Fibroblast of lung (primary cell): ENCODE data around the gene TPO. TPM values are rescaled to one million over a fixed set of nuclear protein-coding genes. Genes with fewer than 3 reads are reported as not detected.
"Not testable (repeated sequence)": the region's sequence is repeated elsewhere in the genome, so short reads cannot be mapped to it uniquely, and the experiment has no call there.

Experiments
- DNase-seq, 2 donors: peaks; one replicate each; pipeline versions ENCODE4 v3.0.0 to v3.0.0-alpha.2; 2010; ENCODE audit warnings: low read depth in 2 of 2
- H2AFZ ChIP-seq: 2 replicates; pipeline ENCODE4 v1.5.1; 2012; ENCODE audit warnings: low read length, control low read depth, inconsistent platforms
- H3K27ac ChIP-seq: 2 replicates; pipeline ENCODE4 v1.5.1; 2011; ENCODE audit warnings: low read length, control low read depth; ENCODE audit not compliant: insufficient read depth
- H3K27me3 ChIP-seq: 2 replicates; pipeline ENCODE4 v1.5.1; 2011; ENCODE audit warnings: mild to moderate bottlenecking, low read length; ENCODE audit not compliant: control insufficient read depth, insufficient read depth
- H3K36me3 ChIP-seq: 2 replicates; pipeline ENCODE4 v1.5.1; 2011; ENCODE audit warnings: low read length; ENCODE audit not compliant: control insufficient read depth, insufficient read depth
- H3K4me1 ChIP-seq: 2 replicates; pipeline ENCODE4 v1.5.1; 2011; ENCODE audit warnings: low read length; ENCODE audit not compliant: control insufficient read depth, insufficient read depth; ENCODE audit errors: extremely low read depth
- H3K4me2 ChIP-seq: 2 replicates; pipeline ENCODE4 v1.5.1; 2011; ENCODE audit warnings: low read length, control low read depth; ENCODE audit not compliant: insufficient read depth; ENCODE audit errors: extremely low read depth
- H3K4me3 ChIP-seq, 4 experiments: fragments of 200-600 bp in 1 of 4; sonication (generic) in 1 of 4; replicated peaks in 1 of 4; 2 replicates each; pipeline ENCODE4 v1.5.1; 2011 to 2016; ENCODE audit warnings: low read length in 4 of 4, low read depth in 3 of 4, mild to moderate bottlenecking in 3 of 4, control low read depth in 2 of 4, inconsistent platforms in 1 of 4, mixed read lengths in 1 of 4; ENCODE audit not compliant: insufficient read depth in 1 of 4; ENCODE audit errors: control extremely low read depth in 1 of 4
- H3K79me2 ChIP-seq: 2 replicates; pipeline ENCODE4 v1.5.1; 2012; ENCODE audit warnings: mild to moderate bottlenecking, low read length, inconsistent platforms; ENCODE audit not compliant: control insufficient read depth, insufficient read depth
- H3K9ac ChIP-seq: 2 replicates; pipeline ENCODE4 v1.5.1; 2011; ENCODE audit warnings: mild to moderate bottlenecking, low read length, control low read depth; ENCODE audit not compliant: insufficient read depth
- H3K9me3 ChIP-seq: 2 replicates; pipeline ENCODE4 v1.5.1; 2012; ENCODE audit warnings: low read depth, low read length; ENCODE audit not compliant: control insufficient read depth, insufficient read depth
- H4K20me1 ChIP-seq: 2 replicates; pipeline ENCODE4 v1.5.1; 2011; ENCODE audit warnings: low read length; ENCODE audit not compliant: control insufficient read depth, insufficient read depth; ENCODE audit errors: extremely low read depth
- CTCF ChIP-seq, 2 donors: IDR thresholded peaks in 1 of 2; conservative IDR thresholded peaks in 1 of 2; 1 replicate in 1 of 2; 2 replicates in 1 of 2; pipeline ENCODE4 v1.5.1; 2011 to 2012; ENCODE audit warnings: low read length in 2 of 2, control low read depth in 1 of 2, inconsistent platforms in 1 of 2, low read depth in 1 of 2, mild to moderate bottlenecking in 1 of 2
- EZH2 ChIP-seq: IDR thresholded peaks from 2 replicates; pipeline ENCODE4 v1.5.1; 2012; ENCODE audit warnings: low read length, control low read depth, mild to moderate bottlenecking; ENCODE audit errors: missing control alignments
- polyA plus RNA-seq, 2 donors: library from polyadenylated mRNA; depleted of rRNA in 1 of 2; stranded (reverse) in 1 of 2; unstranded in 1 of 2; fragments of >200 nt; gene quantifications; 2 replicates each; pipeline ENCODE4 v1.2.1, GENCODE V29; 2011 to 2012; ENCODE audit warnings: missing spikeins in 1 of 2
- total RNA-seq: library from RNA; depleted of rRNA; stranded (reverse); fragments of >200 nt; gene quantifications from 2 replicates; pipeline ENCODE4 v1.2.1, GENCODE V29; 2014

Gene TPO
- total and polyA plus RNA-seq, 2 donors (not counting 1 experiment from before 2014, with no cell fraction given) = not detected

- H3K79me2 ChIP-seq = no peaks in the 10 kb centered on the region
- no peak overlapping the region for H3K27ac ChIP-seq
- peaks cover 3% of the 10 kb centered on the region for H3K4me1 ChIP-seq
- no peaks in the 10 kb centered on the region for H3K36me3 ChIP-seq
- TF ChIP-seq EZH2 (no peak), CTCF (conservative IDR thresholded peaks at IDR 0.05 in 1 of 2, IDR thresholded peaks at IDR 0.05 in 1 of 2; ENCODE audit: low read depth in 1 of 2, low read length in 2 of 2) (no peak)
- no peak overlapping the region for H3K4me3 ChIP-seq
- no peaks in the 10 kb centered on the region for H3K27me3 ChIP-seq
- H3K4me2 ChIP-seq = no peak overlapping the region
- no peak overlapping the region for H2AFZ ChIP-seq
- no peaks in the 10 kb centered on the region for H4K20me1 ChIP-seq
- no peaks in the 10 kb centered on the region for H3K9me3 ChIP-seq
- H3K9ac ChIP-seq = no peak overlapping the region
- DNase-seq = no peak
Observed at GRCh38 chr2:1567556-1568344, 154.5 kb downstream of the TPO start.

- H2AFZ ChIP-seq, H3K4me2 ChIP-seq, H4K20me1 ChIP-seq: not testable (repeated sequence)
Observed at GRCh38 chr2:1568345-1568668, 155.0 kb downstream of the TPO start.

GRCh38 chr2:1569879-1570450 is 156.7 kb downstream of the TPO start:
- Histone ChIP-seq H3K27ac (no peak overlapping the region), H3K4me3 (no peak overlapping the region), H2AFZ (no peak overlapping the region), H4K20me1 (no peaks in the 10 kb centered on the region), H3K9me3 (no peaks in the 10 kb centered on the region), H3K79me2 (no peaks in the 10 kb centered on the region), H3K4me2 (no peak overlapping the region), H3K9ac (no peak overlapping the region), H3K27me3 (no peaks in the 10 kb centered on the region), H3K36me3 (no peaks in the 10 kb centered on the region), H3K4me1 (peaks cover 3% of the 10 kb centered on the region)
- DNase-seq = no peak
- TF ChIP-seq CTCF (conservative IDR thresholded peaks at IDR 0.05 in 1 of 2, IDR thresholded peaks at IDR 0.05 in 1 of 2; ENCODE audit: low read depth in 1 of 2, low read length in 2 of 2) (no peak), EZH2 (no peak)

More at GRCh38 chr2:1568345-1568668, 155.0 kb downstream of the TPO start:
- not testable (repeated sequence) for H3K4me3 ChIP-seq, H3K36me3 ChIP-seq, H3K9ac ChIP-seq, H3K9me3 ChIP-seq, H3K79me2 ChIP-seq, H3K27ac ChIP-seq, H3K4me1 ChIP-seq, H3K27me3 ChIP-seq, DNase-seq
